Activated T-helper 1 cell treated with anti-CD3 and anti-CD28 coated beads, Interleukin-12 subunit alpha, Interleukin-12 subunit beta, Interleukin-2, Interleukin-4 antibody, amounts not matched to agents 30 ng/mL and 10 ng/mL and 1 ng/mL, durations not matched to agents 14 hours and 24 hours and 36 hours (primary cell): ENCODE measurements around the gene LRRC8C. TPM values are rescaled to one million over a fixed set of nuclear protein-coding genes. Genes with fewer than 3 reads are reported as not detected.

ENCODE experiments used
- DNase-seq: peaks from one replicate; pipeline ENCODE4 v3.0.0; 2021; ENCODE audit warnings: low spot score
- H3K27ac Mint-ChIP-seq: one replicate; pipeline ENCODE4 v1.8.0; 2021; ENCODE audit warnings: mild to moderate bottlenecking, mixed read lengths
- H3K27me3 Mint-ChIP-seq: one replicate; pipeline ENCODE4 v1.8.0; 2022; ENCODE audit warnings: mild to moderate bottlenecking, moderate library complexity, mixed read lengths; ENCODE audit not compliant: insufficient read depth
- H3K36me3 Mint-ChIP-seq: one replicate; pipeline ENCODE4 v1.8.0; 2021; ENCODE audit warnings: low read depth, mixed read lengths
- H3K4me1 Mint-ChIP-seq: one replicate; pipeline ENCODE4 v1.8.0; 2021; ENCODE audit warnings: low read depth, mixed read lengths
- H3K4me3 Mint-ChIP-seq: one replicate; pipeline ENCODE4 v1.8.0; 2021; ENCODE audit warnings: mild to moderate bottlenecking, moderate library complexity, mixed read lengths
- H3K9me3 Mint-ChIP-seq: one replicate; pipeline ENCODE4 v1.8.0; 2021; ENCODE audit warnings: mixed read lengths
- intact Hi-C: fragments of 100-400 bp; cut with micrococcal nuclease; formaldehyde crosslinking; loops from one replicate; pipeline ENCODE4 v1.15.1; 2024
- total RNA-seq: library from RNA; stranded (reverse); gene quantifications from 2 replicates; pipeline ENCODE4 v1.2.3, GENCODE V29; 2022

The LRRC8C gene
- total RNA-seq, 1 donor from 2014 or later = 64.3 TPM

GRCh38 chr1:89670711-89671110, 37.8 kb downstream of the LRRC8C start:
- no peaks in the 10 kb centered on the region for H3K9me3 Mint-ChIP-seq
- peak overlapping the region; percentile 30 for H3K27ac Mint-ChIP-seq
- no peak overlapping the region for H3K4me3 Mint-ChIP-seq
- peaks cover 45% of the 10 kb centered on the region for H3K36me3 Mint-ChIP-seq
- H3K27me3 Mint-ChIP-seq = no peaks in the 10 kb centered on the region
- intact Hi-C loops = loop anchor here (1.0 to 2.0 kb wide), 3 partner anchors 12 to 49 kb away; no protein-coding TSS in a partner anchor
- no peak for DNase-seq
- peaks cover 90% of the 10 kb centered on the region for H3K4me1 Mint-ChIP-seq

GRCh38 chr1:89671775-89672488, 39.0 kb downstream of the LRRC8C start:
- Mint-ChIP-seq H3K36me3 (peaks cover 45% of the 10 kb centered on the region), H3K27me3 (no peaks in the 10 kb centered on the region), H3K27ac (no peak overlapping the region), H3K9me3 (no peaks in the 10 kb centered on the region), H3K4me3 (no peak overlapping the region), H3K4me1 (peaks cover 89% of the 10 kb centered on the region)
- DNase-seq = no peak
- intact Hi-C loops = loop anchor here (2.0 kb wide), 1 partner anchor 21 kb away; no protein-coding TSS in a partner anchor

- Mint-ChIP-seq H3K9me3 (no peaks in the 10 kb centered on the region), H3K27ac (peak overlapping the region; percentile 57), H3K4me1 (peaks cover 89% of the 10 kb centered on the region), H3K27me3 (no peaks in the 10 kb centered on the region), H3K36me3 (peaks cover 45% of the 10 kb centered on the region), H3K4me3 (no peak overlapping the region)
- no peak for DNase-seq
- intact Hi-C loops = no loop called here
These were observed 39.7 kb downstream of the LRRC8C start for GRCh38 chr1:89672489-89673183.

GRCh38 chr1:89673251-89673650, 40.3 kb downstream of the LRRC8C start:
- intact Hi-C loops = no loop called here
- Mint-ChIP-seq H3K4me1 (peaks cover 89% of the 10 kb centered on the region), H3K9me3 (no peaks in the 10 kb centered on the region), H3K27ac (peak overlapping the region; percentile 57), H3K27me3 (no peaks in the 10 kb centered on the region), H3K4me3 (no peak overlapping the region), H3K36me3 (peaks cover 45% of the 10 kb centered on the region)
- no peak for DNase-seq

GRCh38 chr1:89675677-89676076, 42.8 kb downstream of the LRRC8C start:
- intact Hi-C loops = no loop called here
- Mint-ChIP-seq H3K4me3 (no peak overlapping the region), H3K4me1 (peaks cover 80% of the 10 kb centered on the region), H3K27me3 (no peaks in the 10 kb centered on the region), H3K27ac (peak overlapping the region; percentile 67), H3K9me3 (peaks cover 3% of the 10 kb centered on the region), H3K36me3 (peaks cover 53% of the 10 kb centered on the region)
- DNase-seq = no peak

GRCh38 chr1:89681045-89681729, 48.3 kb downstream of the LRRC8C start:
- intact Hi-C loops = no loop called here
- Mint-ChIP-seq H3K4me3 (no peak overlapping the region), H3K27me3 (no peaks in the 10 kb centered on the region), H3K27ac (no peak overlapping the region), H3K4me1 (peaks cover 54% of the 10 kb centered on the region), H3K36me3 (peaks cover 38% of the 10 kb centered on the region), H3K9me3 (peaks cover 9% of the 10 kb centered on the region)
- DNase-seq = no peak

- Mint-ChIP-seq H3K4me1 (peaks cover 53% of the 10 kb centered on the region), H3K4me3 (no peak overlapping the region), H3K27ac (no peak overlapping the region), H3K36me3 (peaks cover 50% of the 10 kb centered on the region), H3K27me3 (no peaks in the 10 kb centered on the region), H3K9me3 (peaks cover 9% of the 10 kb centered on the region)
- no peak for DNase-seq
- intact Hi-C loops = no loop called here
These were observed 49.7 kb downstream of the LRRC8C start for GRCh38 chr1:89682611-89683010.

GRCh38 chr1:89685461-89685860, 52.5 kb downstream of the LRRC8C start:
- H3K27ac Mint-ChIP-seq = peak overlapping the region; percentile 41
- H3K36me3 Mint-ChIP-seq = peaks cover 63% of the 10 kb centered on the region
- peaks cover 57% of the 10 kb centered on the region for H3K4me1 Mint-ChIP-seq
- no peak for DNase-seq
- H3K4me3 Mint-ChIP-seq = no peak overlapping the region
- peaks cover 6% of the 10 kb centered on the region for H3K9me3 Mint-ChIP-seq
- intact Hi-C loops = no loop called here
- no peaks in the 10 kb centered on the region for H3K27me3 Mint-ChIP-seq

- Mint-ChIP-seq H3K4me3 (no peak overlapping the region), H3K27me3 (no peaks in the 10 kb centered on the region), H3K9me3 (no peaks in the 10 kb centered on the region), H3K36me3 (peaks cover 62% of the 10 kb centered on the region), H3K4me1 (peaks cover 57% of the 10 kb centered on the region), H3K27ac (peak overlapping the region; percentile 53)
- intact Hi-C loops = loop anchor here (2.0 kb wide), 1 partner anchor 18 kb away; no protein-coding TSS in a partner anchor
- DNase-seq = no peak
These were observed 53.6 kb downstream of the LRRC8C start for GRCh38 chr1:89686520-89686919.

GRCh38 chr1:89687254-89687653, 54.3 kb downstream of the LRRC8C start:
- intact Hi-C loops = loop anchor here (2.0 kb wide), 1 partner anchor 18 kb away; no protein-coding TSS in a partner anchor
- Mint-ChIP-seq H3K4me1 (peaks cover 64% of the 10 kb centered on the region), H3K9me3 (no peaks in the 10 kb centered on the region), H3K27ac (peak overlapping the region; percentile 32), H3K4me3 (no peak overlapping the region), H3K27me3 (no peaks in the 10 kb centered on the region), H3K36me3 (peaks cover 62% of the 10 kb centered on the region)
- DNase-seq = no peak

- Mint-ChIP-seq H3K27me3 (no peaks in the 10 kb centered on the region), H3K27ac (peak overlapping the region; percentile 81), H3K4me1 (peaks cover 73% of the 10 kb centered on the region), H3K4me3 (no peak overlapping the region), H3K9me3 (no peaks in the 10 kb centered on the region), H3K36me3 (peaks cover 69% of the 10 kb centered on the region)
- intact Hi-C loops = no loop called here
- DNase-seq = no peak
These were observed 55.7 kb downstream of the LRRC8C start for GRCh38 chr1:89688607-89689006.

- Mint-ChIP-seq H3K4me3 (no peak overlapping the region), H3K27ac (peak overlapping the region; percentile 81), H3K36me3 (peaks cover 72% of the 10 kb centered on the region)
These were observed 56.3 kb downstream of the LRRC8C start for GRCh38 chr1:89689234-89689633.

GRCh38 chr1:89690595-89690994, 57.7 kb downstream of the LRRC8C start:
- Mint-ChIP-seq H3K27ac (peak overlapping the region; percentile 14), H3K9me3 (no peaks in the 10 kb centered on the region), H3K27me3 (no peaks in the 10 kb centered on the region), H3K4me1 (peaks cover 78% of the 10 kb centered on the region), H3K4me3 (no peak overlapping the region), H3K36me3 (peaks cover 63% of the 10 kb centered on the region)
- intact Hi-C loops = no loop called here
- DNase-seq = no peak

More at GRCh38 chr1:89689234-89689633, 56.3 kb downstream of the LRRC8C start:
- Mint-ChIP-seq H3K4me1 (peaks cover 78% of the 10 kb centered on the region), H3K27me3 (no peaks in the 10 kb centered on the region), H3K9me3 (no peaks in the 10 kb centered on the region)
- no peak for DNase-seq
- intact Hi-C loops = no loop called here
